Activated T-helper 1 cell treated with Interleukin-2 at 50 U/mL for 16 hours (primary cell): ENCODE results near the gene LONP2.
"Not testable (repeated sequence)": the region's sequence is repeated elsewhere in the genome, so short reads cannot be mapped to it uniquely, and the experiment has no call there.

Experiments used
- DNase-seq: peaks from one replicate; pipeline ENCODE4 v3.0.0-alpha.2; 2020; ENCODE audit warnings: low read depth

The LONP2 gene

GRCh38 chr16:48369765-48370164 is 125.7 kb downstream of the LONP2 start:
- DNase-seq: no peak

- no peak for DNase-seq
Measured at GRCh38 chr16:48370229-48370628, 126.1 kb downstream of the LONP2 start.

- DNase-seq: not testable (repeated sequence)
Measured at GRCh38 chr16:48370668-48371392, 126.7 kb downstream of the LONP2 start.

GRCh38 chr16:48371393-48371780 is 127.3 kb downstream of the LONP2 start:
- DNase-seq: no peak

- no peak for DNase-seq
Measured at GRCh38 chr16:48372744-48373143, 128.6 kb downstream of the LONP2 start.

GRCh38 chr16:48373258-48374029 is 129.3 kb downstream of the LONP2 start:
- DNase-seq: no peak

GRCh38 chr16:48374255-48374654 is 130.2 kb downstream of the LONP2 start:
- DNase-seq: no peak

- DNase-seq: not testable (repeated sequence)
Measured at GRCh38 chr16:48377301-48377700, 133.2 kb downstream of the LONP2 start.

GRCh38 chr16:48378276-48378675 is 134.2 kb downstream of the LONP2 start:
- DNase-seq: no peak

- no peak for DNase-seq
Measured at GRCh38 chr16:48378836-48379235, 134.7 kb downstream of the LONP2 start.

- DNase-seq: no peak
Measured at GRCh38 chr16:48381201-48381600, 137.1 kb downstream of the LONP2 start.

GRCh38 chr16:48382131-48382530 is 138.0 kb downstream of the LONP2 start:
- no peak for DNase-seq

GRCh38 chr16:48383009-48383876 is 139.1 kb downstream of the LONP2 start:
- DNase-seq: no peak

GRCh38 chr16:48383877-48384519 is 139.9 kb downstream of the LONP2 start:
- DNase-seq: no peak

- peak; percentile 23 for DNase-seq
Measured at GRCh38 chr16:48384520-48385252, 140.6 kb downstream of the LONP2 start.

- peak; percentile 86 for DNase-seq
Measured at GRCh38 chr16:48385253-48386150, 141.4 kb downstream of the LONP2 start, which contains the start of gene SIAH1. SIAH1 (minus strand) TSS chr16:48385413; CDS start chr16:48362428, 22,985 bp downstream.

GRCh38 chr16:48386559-48387312 is 142.6 kb downstream of the LONP2 start:
- DNase-seq: no peak

GRCh38 chr16:48392407-48392806 is 148.3 kb downstream of the LONP2 start:
- DNase-seq: no peak
